ENCODE results near the gene AKAP3. TPM values are rescaled to one million over a fixed set of nuclear protein-coding genes. Genes with fewer than 3 reads are reported as not detected.

Gene AKAP3
- total and polyA plus RNA-seq, 2 of the 8 experiments (the other 6 are each of a cell fraction or from before 2014, with no cell fraction given) = 0.54 to 1.0 TPM

DNA sequence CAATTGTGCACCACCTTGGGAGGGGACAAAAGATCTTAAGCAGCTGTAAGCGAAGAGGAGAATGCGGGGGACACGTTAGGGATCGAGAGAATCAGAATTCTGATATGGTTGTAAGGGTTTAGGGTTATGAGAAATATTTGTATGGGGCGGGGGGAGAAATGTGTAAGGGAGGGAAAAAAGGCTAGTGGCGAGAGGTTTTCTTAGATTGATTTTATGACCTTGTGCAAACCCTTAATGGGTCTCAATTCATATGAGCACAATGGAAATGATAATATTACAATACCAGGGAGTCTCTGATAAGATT, 459 bp upstream of the AKAP3 start:
- 0 to 100% methylated on average over 1 to 6 of the region's 6 CpGs for WGBS, 2 experiments (ENCODE audit: extremely low coverage in 1 of 2, insufficient coverage in 1 of 2, insufficient read length in 1 of 2, insufficient replicate concordance in 2 of 2, low coverage in 1 of 2, low lambda C conversion rate in 2 of 2, missing lambda C conversion rate in 1 of 2)
- H3K9me3 ChIP-seq (ENCODE audit: insufficient read depth in 2 of 2, low read depth in 1 of 2, low read length in 1 of 2) = no peaks in the 10 kb centered on the region
- FAIRE-seq = no peak
- no peak overlapping the region for H2BK5ac ChIP-seq (ENCODE audit: low read depth, low read length)
- peaks cover 1 to 2% of the 10 kb centered on the region in 2 experiments for H4K20me1 ChIP-seq (replicated peaks in 1 of 2; ENCODE audit: control insufficient read depth in 1 of 2, insufficient read depth in 2 of 2, low read length in 2 of 2)
- H3K27ac ChIP-seq (ENCODE audit: low read depth, low read length) = peak overlapping the region; percentile 91; the same call in 1 of the 2 replicates
- TF ChIP-seq KDM4A (IDR thresholded peaks at IDR 0.05; ENCODE audit: low read depth, low read length, severe bottlenecking) = no peak
- TF ChIP-seq EZH2 (IDR thresholded peaks at IDR 0.05; ENCODE audit: low read depth, low read length, severe bottlenecking) = no peak
- no peak for TF ChIP-seq ASH2L (IDR thresholded peaks at IDR 0.05; ENCODE audit: low read length)
- no peaks in the 10 kb centered on the region for H3K79me1 ChIP-seq (ENCODE audit: low read depth, low read length)
- H3K79me2 ChIP-seq (ENCODE audit: control insufficient read depth in 1 of 2, insufficient read depth in 2 of 2, low read length in 2 of 2) = peaks cover 0 to 43% of the 10 kb centered on the region in 2 experiments; a peak in 3 of 4 replicates
- no peak overlapping the region for H3K14ac ChIP-seq (ENCODE audit: insufficient read length)
- peak overlapping the region; percentile 97; the same call in 1 of the 2 replicates for H4K8ac ChIP-seq (ENCODE audit: extremely low read depth, insufficient read depth, low read length)
- H2AFZ ChIP-seq (ENCODE audit: low read length) = peak overlapping the region; percentile 88
- peak overlapping the region; percentile 74 to 83 (median 80) for H3K9ac ChIP-seq (replicated peaks in 1 of 4; ENCODE audit: extremely low read depth in 1 of 4, low read depth in 3 of 4, low read length in 3 of 4)
- no peaks in the 10 kb centered on the region for H3K36me3 ChIP-seq (ENCODE audit: control insufficient read depth in 2 of 4, insufficient read depth in 4 of 4, low read length in 3 of 4)
- no peak overlapping the region for H4K91ac ChIP-seq (replicated peaks; ENCODE audit: insufficient read length, low read length)
- 0 out of 7 replicates have a peak, but pooled peaks cover 0 to 3% (median 1%) of the 10 kb centered on the region in 4 experiments for H3K4me1 ChIP-seq (replicated peaks in 1 of 4; ENCODE audit: control insufficient read depth in 3 of 4, insufficient read depth in 4 of 4, low read length in 3 of 4)
- no peak overlapping the region for H3K18ac ChIP-seq (ENCODE audit: extremely low read depth, low read length)
- H2AK5ac ChIP-seq (ENCODE audit: low read depth, low read length) = no peak overlapping the region
- no peak for DNase-seq (ENCODE audit: low read depth in 1 of 2, low spot score in 2 of 2)
- peak overlapping the region; percentile 90 to 98 (median 98) for H3K4me3 ChIP-seq (ENCODE audit: extremely low read depth in 1 of 4, insufficient read depth in 2 of 4, low read depth in 3 of 4, low read length in 4 of 4)
- H3K27me3 ChIP-seq (replicated peaks in 1 of 4; ENCODE audit: control insufficient read depth in 3 of 4, extremely low read depth in 1 of 4, insufficient read depth in 3 of 4, low read length in 3 of 4) = no peaks in the 10 kb centered on the region
- peak overlapping the region; percentile 27 for H3K56ac ChIP-seq (replicated peaks; ENCODE audit: insufficient read length, low read depth, low read length)
- H2BK12ac ChIP-seq (ENCODE audit: low read depth, low read length) = no peak overlapping the region; the same call in 1 of the 2 replicates
- H2BK15ac ChIP-seq (ENCODE audit: low read length) = no peak overlapping the region
- H4K5ac ChIP-seq (ENCODE audit: insufficient read length, low read depth, low read length) = peak overlapping the region; percentile 69
- no peak overlapping the region for H2BK20ac ChIP-seq (ENCODE audit: low read length)
- H3K23ac ChIP-seq (ENCODE audit: insufficient read length) = no peak overlapping the region
- no peak overlapping the region for H2BK120ac ChIP-seq (replicated peaks; ENCODE audit: low read depth, low read length)
- H3K23me2 ChIP-seq (ENCODE audit: low read depth, low read length) = 0 out of 2 replicates have a peak, but pooled peaks cover 1% of the 10 kb centered on the region
- H3K4me2 ChIP-seq (ENCODE audit: insufficient read depth in 1 of 2, low read depth in 2 of 2, low read length in 2 of 2) = peak overlapping the region; percentile 75 to 89
- POLR2A ChIA-PET (ENCODE audit: partially characterized antibody) = interaction anchor here (0.7 to 2.3 kb wide), 10 partner anchors 12 to 269 kb away, joined by 3 to 9 read pairs (median 4); partner anchors contain the start of gene DYRK4
- CTCF ChIA-PET (ENCODE audit: partially characterized antibody) = interaction anchor here (0.7 to 1.9 kb wide), 6 partner anchors 42 to 117 kb away, joined by 3 to 5 read pairs (median 4); no protein-coding TSS in a partner anchor
- H3K4ac ChIP-seq (replicated peaks; ENCODE audit: insufficient read length, low read depth, low read length) = no peak overlapping the region
